Activated naive CD8-positive, alpha-beta T cell treated with anti-CD3 and anti-CD28 coated beads, Interleukin-2, amount 10 ng/mL, durations not matched to agents 7 days and 5 days (primary cell): ENCODE data around the gene CYP4F12. TPM values are rescaled to one million over a fixed set of nuclear protein-coding genes. Genes with fewer than 3 reads are reported as not detected.
"Not testable (repeated sequence)": the region's sequence is repeated elsewhere in the genome, so short reads cannot be mapped to it uniquely, and the experiment has no call there.

Experiments
- ATAC-seq: fragments of 150-1000 bp; cut with Tn5 transposase; one replicate; pipeline ENCODE4 v1.10.0; 2021; ENCODE audit warnings: low read depth, moderate library complexity
- POLR2A ChIA-PET: fragments of 350-600 bp; sonication (Branson Sonifier 250); formaldehyde crosslinking; loops from one replicate; lab custom pipeline; 2021; ENCODE audit warnings: antibody characterized with exemption; lab: Charles Lee
- DNase-seq: peaks from one replicate; pipeline ENCODE4 v3.0.0; 2021
- H3K27ac Mint-ChIP-seq: one replicate; pipeline ENCODE4 v1.8.0; 2022; ENCODE audit warnings: mild to moderate bottlenecking, mixed read lengths
- H3K27me3 Mint-ChIP-seq: one replicate; pipeline ENCODE4 v1.8.0; 2022; ENCODE audit warnings: mild to moderate bottlenecking, moderate library complexity, mixed read lengths
- H3K36me3 Mint-ChIP-seq: one replicate; pipeline ENCODE4 v1.8.0; 2021; ENCODE audit warnings: mild to moderate bottlenecking, mixed read lengths
- H3K4me1 Mint-ChIP-seq: one replicate; pipeline ENCODE4 v1.8.0; 2021; ENCODE audit warnings: mixed read lengths
- H3K4me3 Mint-ChIP-seq: one replicate; pipeline ENCODE4 v1.8.0; 2022; ENCODE audit warnings: mild to moderate bottlenecking, moderate library complexity, mixed read lengths
- H3K9me3 Mint-ChIP-seq: one replicate; pipeline ENCODE4 v1.8.0; 2021; ENCODE audit warnings: mixed read lengths
- total RNA-seq, 2 experiments: library from RNA; stranded (reverse); gene quantifications; one replicate each; pipeline ENCODE4 v1.2.3, GENCODE V29; 2021

CYP4F12 gene
- total RNA-seq, 2 experiments from 2014 or later: 2.4 to 3.1 TPM

- Mint-ChIP-seq H3K27ac (no peak overlapping the region), H3K4me3 (no peak overlapping the region), H3K36me3 (no peaks in the 10 kb centered on the region), H3K4me1 (peaks cover 3% of the 10 kb centered on the region), H3K27me3 (peaks cover 2% of the 10 kb centered on the region), H3K9me3 (no peaks in the 10 kb centered on the region)
- POLR2A ChIA-PET: no interaction called here
- ATAC-seq: no peak
- DNase-seq: no peak
Observed at GRCh38 chr19:15640904-15641597, 31.8 kb upstream of the CYP4F12 start.

DNA sequence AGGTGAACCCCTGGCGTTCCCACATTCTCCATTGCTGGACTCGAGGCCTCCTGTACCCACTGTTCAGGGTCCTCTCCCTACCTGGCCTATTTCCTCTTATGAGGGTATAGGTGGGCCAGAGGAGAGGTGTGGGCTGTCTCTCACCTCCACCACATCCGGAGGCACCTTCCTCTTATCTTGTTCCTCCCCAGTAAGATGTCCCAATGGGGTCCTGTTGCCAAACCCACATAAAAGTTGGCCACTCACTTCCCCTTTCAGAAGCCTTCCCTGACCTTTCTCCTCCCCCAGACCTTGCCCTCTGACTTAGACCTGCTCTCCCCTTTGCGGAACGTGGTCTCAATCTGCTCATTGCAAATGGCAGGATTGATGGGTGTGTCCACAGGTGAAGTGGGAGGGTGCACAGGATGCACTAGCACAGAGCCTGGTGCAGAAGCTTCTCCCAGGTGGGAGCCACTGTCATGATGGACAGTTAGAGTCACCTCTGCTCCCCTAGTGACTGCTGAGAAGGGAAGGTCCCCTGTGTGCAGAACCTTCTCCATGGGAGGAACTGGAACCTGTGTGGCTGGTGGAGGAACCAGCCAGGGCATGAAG is 30.9 kb upstream of the CYP4F12 start:
- peaks cover 4% of the 10 kb centered on the region for H3K27me3 Mint-ChIP-seq
- no peak for ATAC-seq
- peaks cover 3% of the 10 kb centered on the region for H3K4me1 Mint-ChIP-seq
- no peak overlapping the region for H3K4me3 Mint-ChIP-seq
- DNase-seq: no peak
- POLR2A ChIA-PET: no interaction called here
- no peaks in the 10 kb centered on the region for H3K36me3 Mint-ChIP-seq
- H3K9me3 Mint-ChIP-seq: no peaks in the 10 kb centered on the region
- H3K27ac Mint-ChIP-seq: no peak overlapping the region

DNA sequence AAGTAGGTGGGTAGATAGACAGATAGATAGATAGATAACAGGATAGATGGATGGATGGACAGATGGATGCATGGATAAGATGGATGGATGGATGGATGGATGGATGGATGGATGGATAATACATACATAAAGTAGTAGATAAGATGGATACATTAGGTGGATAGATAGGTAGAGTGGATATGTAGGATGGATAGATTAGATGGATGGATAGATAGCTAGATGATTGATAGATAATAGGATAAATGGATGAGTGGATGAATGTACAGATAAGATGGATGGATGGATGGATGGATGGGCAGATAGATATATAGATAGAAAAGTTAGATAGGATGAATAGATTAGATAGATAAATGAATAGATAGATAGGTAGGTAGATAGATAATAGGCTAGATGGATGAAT is 30.1 kb upstream of the CYP4F12 start:
- Mint-ChIP-seq H3K27ac (no peak overlapping the region), H3K9me3 (no peaks in the 10 kb centered on the region), H3K36me3 (no peaks in the 10 kb centered on the region), H3K27me3 (peaks cover 4% of the 10 kb centered on the region), H3K4me3 (no peak overlapping the region), H3K4me1 (peaks cover 3% of the 10 kb centered on the region)
- no peak for ATAC-seq
- DNase-seq: no peak
- POLR2A ChIA-PET: no interaction called here

DNA sequence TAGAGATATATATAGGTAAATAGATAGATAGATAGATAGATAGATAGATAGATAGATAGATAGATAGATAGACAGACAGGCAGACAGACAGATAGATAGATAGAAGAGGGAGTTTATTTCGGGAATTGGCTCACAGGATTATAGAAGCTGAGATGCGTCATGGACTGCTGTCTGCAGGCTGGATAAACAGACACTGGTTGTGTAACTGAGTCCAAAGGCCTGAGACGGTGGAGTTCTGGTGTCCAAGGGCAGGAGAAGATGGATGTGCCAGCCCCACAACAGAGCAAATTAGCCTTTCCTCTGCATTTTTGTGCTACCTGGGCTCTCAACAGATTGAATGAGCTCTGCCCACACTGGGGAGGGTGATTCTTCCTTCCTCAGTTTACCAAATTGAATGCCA is 29.5 kb upstream of the CYP4F12 start:
- Mint-ChIP-seq H3K27me3 (peaks cover 6% of the 10 kb centered on the region), H3K9me3 (no peaks in the 10 kb centered on the region), H3K27ac (no peak overlapping the region), H3K4me3 (no peak overlapping the region), H3K36me3 (no peaks in the 10 kb centered on the region), H3K4me1 (peaks cover 3% of the 10 kb centered on the region)
- POLR2A ChIA-PET: no interaction called here
- no peak for DNase-seq
- ATAC-seq: no peak

GRCh38 chr19:15644066-15644741 is 28.7 kb upstream of the CYP4F12 start:
- Mint-ChIP-seq H3K27ac (no peak overlapping the region), H3K9me3 (no peaks in the 10 kb centered on the region), H3K36me3 (no peaks in the 10 kb centered on the region), H3K4me3 (no peak overlapping the region), H3K27me3 (peaks cover 6% of the 10 kb centered on the region), H3K4me1 (peaks cover 3% of the 10 kb centered on the region)
- POLR2A ChIA-PET: no interaction called here
- DNase-seq: no peak
- ATAC-seq: no peak

DNA sequence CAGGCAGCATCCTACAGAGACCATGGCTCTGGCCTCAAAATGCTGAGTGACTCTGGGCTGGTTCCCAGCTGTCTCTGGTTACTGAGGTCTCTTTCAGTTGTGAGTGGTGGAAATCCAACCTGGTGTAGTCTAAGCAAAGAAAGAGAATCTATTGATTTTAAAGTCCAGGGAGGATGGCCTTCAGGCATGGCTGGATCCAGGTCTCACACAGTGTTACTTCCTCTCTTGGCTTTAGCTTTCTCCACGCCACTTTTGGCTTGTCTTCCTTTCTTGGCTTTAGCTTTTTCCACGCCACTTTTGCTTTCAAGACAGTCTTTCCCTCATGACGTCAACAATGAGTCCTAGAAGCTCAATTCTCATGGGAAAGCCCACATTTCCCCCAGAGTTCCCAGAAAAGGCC is 28.1 kb upstream of the CYP4F12 start:
- ATAC-seq: no peak
- peaks cover 3% of the 10 kb centered on the region for H3K4me1 Mint-ChIP-seq
- H3K4me3 Mint-ChIP-seq: no peak overlapping the region
- no peaks in the 10 kb centered on the region for H3K36me3 Mint-ChIP-seq
- POLR2A ChIA-PET: no interaction called here
- H3K27ac Mint-ChIP-seq: no peak overlapping the region
- peaks cover 6% of the 10 kb centered on the region for H3K27me3 Mint-ChIP-seq
- DNase-seq: no peak
- no peaks in the 10 kb centered on the region for H3K9me3 Mint-ChIP-seq

DNA sequence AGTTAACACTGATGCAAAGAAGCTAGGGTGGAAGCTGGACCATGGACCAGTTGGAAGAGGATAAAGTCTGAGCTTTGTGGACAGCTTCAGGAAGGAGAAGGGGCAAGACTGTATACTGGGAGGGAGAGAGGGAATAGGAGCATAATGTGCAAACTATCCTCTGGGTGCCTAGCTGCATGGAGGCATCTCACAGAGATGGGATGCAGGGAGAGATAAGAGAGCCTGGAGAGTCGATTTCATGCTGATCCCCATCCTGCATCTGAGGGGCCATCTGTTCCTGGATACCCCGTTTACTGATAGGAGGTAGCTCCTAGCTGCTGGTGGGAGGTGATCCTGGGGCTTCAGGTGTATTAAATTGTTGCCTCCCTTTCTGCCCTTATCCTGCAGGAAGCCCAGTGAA is 23.4 kb upstream of the CYP4F12 start:
- no peaks in the 10 kb centered on the region for H3K4me1 Mint-ChIP-seq
- ATAC-seq (no peak), DNase-seq (no peak)
- H3K4me3 Mint-ChIP-seq: no peak overlapping the region
- no peaks in the 10 kb centered on the region for H3K36me3 Mint-ChIP-seq
- POLR2A ChIA-PET: no interaction called here
- H3K27me3 Mint-ChIP-seq: peaks cover 6% of the 10 kb centered on the region
- H3K27ac Mint-ChIP-seq: no peak overlapping the region
- H3K9me3 Mint-ChIP-seq: no peaks in the 10 kb centered on the region

DNA sequence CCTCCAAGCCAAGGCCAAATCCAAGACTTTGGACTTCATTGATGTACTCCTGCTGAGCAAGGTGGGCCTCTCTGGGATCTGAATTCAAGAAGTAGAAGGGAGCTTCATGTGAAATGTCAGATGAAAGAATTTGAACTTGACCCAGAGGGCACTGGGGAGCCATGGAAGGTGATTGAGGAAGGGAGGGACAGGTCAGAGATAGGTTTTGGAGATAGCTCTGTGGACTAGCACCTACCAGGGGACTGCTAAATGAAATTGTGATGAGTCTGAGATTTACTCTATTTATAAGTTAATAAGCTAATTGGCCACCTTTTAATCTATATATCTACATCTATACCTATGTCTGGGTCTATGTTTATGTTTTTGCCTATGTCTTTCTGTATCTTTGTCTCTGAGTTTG is 22.8 kb upstream of the CYP4F12 start:
- POLR2A ChIA-PET, DNase-seq, ATAC-seq, H3K27ac Mint-ChIP-seq, H3K4me1 Mint-ChIP-seq, H3K4me3 Mint-ChIP-seq, H3K9me3 Mint-ChIP-seq, H3K36me3 Mint-ChIP-seq, H3K27me3 Mint-ChIP-seq: not testable (repeated sequence)

DNA sequence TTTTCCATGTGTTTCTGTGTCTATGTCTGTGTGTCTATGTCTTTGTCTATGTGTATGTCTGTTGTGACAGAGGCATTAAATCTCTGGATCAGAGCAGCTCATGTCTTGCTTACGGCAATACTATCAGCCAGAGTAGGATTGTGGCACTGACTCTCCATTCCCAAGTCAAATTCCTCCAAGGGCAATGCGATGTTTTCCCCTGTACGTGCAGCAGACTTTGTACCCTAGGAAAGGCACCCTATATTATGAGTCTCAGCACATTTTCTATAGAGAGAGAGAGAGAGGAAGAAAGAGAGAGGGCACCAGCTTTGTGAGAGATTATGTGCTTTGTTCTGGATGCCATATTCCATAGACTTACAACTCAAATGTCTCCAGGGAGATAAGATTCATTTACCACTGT is 21.1 kb upstream of the CYP4F12 start:
- POLR2A ChIA-PET: no interaction called here
- ATAC-seq (no peak), DNase-seq (no peak)
- H3K9me3 Mint-ChIP-seq: no peaks in the 10 kb centered on the region
- no peaks in the 10 kb centered on the region for H3K4me1 Mint-ChIP-seq
- H3K27ac Mint-ChIP-seq: no peak overlapping the region
- no peak overlapping the region for H3K4me3 Mint-ChIP-seq
- peaks cover 15% of the 10 kb centered on the region for H3K27me3 Mint-ChIP-seq
- H3K36me3 Mint-ChIP-seq: no peaks in the 10 kb centered on the region

DNA sequence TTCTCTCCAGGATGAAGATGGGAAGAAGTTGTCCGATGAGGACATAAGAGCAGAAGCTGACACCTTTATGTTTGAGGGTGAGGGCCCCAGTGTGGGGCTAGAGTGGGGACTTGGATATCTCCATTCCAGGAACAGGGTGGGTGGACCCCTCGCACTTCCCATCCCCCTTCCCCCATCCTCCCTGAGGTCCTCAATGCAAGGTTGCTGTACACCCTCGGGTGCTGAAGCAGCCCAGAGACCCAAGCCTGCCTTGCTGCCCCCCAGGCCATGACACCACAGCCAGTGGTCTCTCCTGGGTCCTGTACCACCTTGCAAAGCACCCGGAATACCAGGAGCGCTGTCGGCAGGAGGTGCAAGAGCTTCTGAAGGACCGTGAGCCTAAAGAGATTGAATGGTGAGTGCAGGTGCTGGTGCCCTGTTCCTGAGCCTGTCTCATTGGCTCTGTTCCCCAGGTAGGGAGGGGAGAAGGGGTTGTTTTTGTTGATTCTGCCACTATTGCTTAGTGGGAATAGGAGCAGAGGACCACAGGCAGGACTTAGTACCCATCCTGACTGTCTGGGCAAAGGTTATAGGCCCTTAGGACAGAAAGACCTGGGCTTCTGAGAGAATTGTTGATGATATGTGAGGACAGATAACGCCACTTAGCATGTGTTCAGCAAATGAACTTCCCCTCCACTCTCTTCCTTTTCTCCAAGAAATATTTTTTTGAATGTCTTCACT is 20.2 kb upstream of the CYP4F12 start:
- H3K4me1 Mint-ChIP-seq: no peaks in the 10 kb centered on the region
- H3K9me3 Mint-ChIP-seq: no peaks in the 10 kb centered on the region

GRCh38 chr19:15656467-15656866 is 16.4 kb upstream of the CYP4F12 start:
- Mint-ChIP-seq H3K4me3 (no peak overlapping the region), H3K4me1 (no peaks in the 10 kb centered on the region), H3K9me3 (no peaks in the 10 kb centered on the region), H3K27ac (no peak overlapping the region), H3K36me3 (no peaks in the 10 kb centered on the region), H3K27me3 (peaks cover 14% of the 10 kb centered on the region)
- POLR2A ChIA-PET: no interaction called here
- DNase-seq (no peak), ATAC-seq (no peak)

More for the DNA sequence above, 20.2 kb upstream of the CYP4F12 start:
- POLR2A ChIA-PET: no interaction called here
- Mint-ChIP-seq H3K4me3 (no peak overlapping the region), H3K27me3 (peaks cover 16% of the 10 kb centered on the region), H3K36me3 (no peaks in the 10 kb centered on the region), H3K27ac (no peak overlapping the region)
- ATAC-seq (no peak), DNase-seq (no peak)

DNA sequence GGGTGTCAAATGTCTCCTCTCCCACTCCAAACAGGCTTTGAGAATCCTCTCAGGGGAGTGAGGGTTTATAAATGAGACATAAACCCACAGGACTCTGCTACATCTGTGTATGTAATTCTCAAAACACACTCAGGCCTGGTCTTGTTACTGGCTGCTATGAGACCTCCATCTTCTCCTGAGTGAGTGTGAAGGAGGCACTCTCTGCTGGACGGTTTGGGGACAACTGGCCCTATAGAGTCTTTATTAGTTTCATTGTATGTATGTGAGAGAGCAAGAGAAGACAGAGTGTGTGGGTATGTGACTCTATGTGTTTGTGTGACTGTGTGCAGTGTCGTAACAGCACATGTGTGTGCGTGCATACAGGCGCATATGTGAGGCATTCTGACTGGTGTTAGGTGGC is 9.6 kb upstream of the CYP4F12 start:
- no peaks in the 10 kb centered on the region for H3K27me3 Mint-ChIP-seq

GRCh38 chr19:15666186-15666585 is 6.7 kb upstream of the CYP4F12 start:
- H3K36me3 Mint-ChIP-seq: no peaks in the 10 kb centered on the region
- no peaks in the 10 kb centered on the region for H3K27me3 Mint-ChIP-seq
- H3K4me3 Mint-ChIP-seq: no peak overlapping the region
- no peak for DNase-seq
- POLR2A ChIA-PET: no interaction called here
- H3K9me3 Mint-ChIP-seq: no peaks in the 10 kb centered on the region
- ATAC-seq: no peak
- no peak overlapping the region for H3K27ac Mint-ChIP-seq
- no peaks in the 10 kb centered on the region for H3K4me1 Mint-ChIP-seq

More for the DNA sequence above, 9.6 kb upstream of the CYP4F12 start:
- H3K4me1 Mint-ChIP-seq: no peaks in the 10 kb centered on the region
- DNase-seq (no peak), ATAC-seq (no peak)
- H3K27ac Mint-ChIP-seq: no peak overlapping the region
- H3K36me3 Mint-ChIP-seq: no peaks in the 10 kb centered on the region
- H3K9me3 Mint-ChIP-seq: no peaks in the 10 kb centered on the region
- no peak overlapping the region for H3K4me3 Mint-ChIP-seq
- POLR2A ChIA-PET: no interaction called here
